ENCODE measurements around the gene PDE6H. TPM values are rescaled to one million over a fixed set of nuclear protein-coding genes. Genes with fewer than 3 reads are reported as not detected.

PDE6H gene
- total and polyA plus RNA-seq, 2 of the 8 experiments (the other 6 are each of a cell fraction or from before 2014, with no cell fraction given), result not detected

- TF ChIP-seq RNF2 (IDR thresholded peaks at IDR 0.05; ENCODE audit: borderline replicate concordance, low read depth, low read length, missing control alignments, poor library complexity, severe bottlenecking) (no peak), EZH2 (IDR thresholded peaks at IDR 0.05; ENCODE audit: low read depth, low read length, severe bottlenecking) (no peak), TCF12 (IDR thresholded peaks at IDR 0.05; ENCODE audit: low read depth, low read length) (no peak), FOSL1 (IDR thresholded peaks at IDR 0.05; ENCODE audit: insufficient read depth, low read depth, low read length) (no peak), SUZ12 (IDR thresholded peaks at IDR 0.05; ENCODE audit: low read length) (no peak), CTBP2 (IDR thresholded peaks at IDR 0.05; ENCODE audit: borderline replicate concordance, insufficient read depth, insufficient read length, low read length) (no peak), TEAD4 (IDR thresholded peaks at IDR 0.05; ENCODE audit: low read depth, low read length) (no peak), YY1 (IDR thresholded peaks at IDR 0.05; ENCODE audit: low read depth, low read length) (peak; percentile 38; the same call in 1 of the 2 replicates), TAF1 (IDR thresholded peaks at IDR 0.05; ENCODE audit: low read depth, low read length) (no peak), CBX5 (IDR thresholded peaks at IDR 0.05; ENCODE audit: low read depth, low read length) (no peak), SRF (IDR thresholded peaks at IDR 0.05; ENCODE audit: low read depth, low read length) (no peak)
Measured at GRCh38 chr12:14995583-14996425, 23.0 kb downstream of the PDE6H start (continued).

All from H1 (cell line).